ENCODE results near the gene CACNA2D2. TPM values are rescaled to one million over a fixed set of nuclear protein-coding genes. Genes with fewer than 3 reads are reported as not detected.

CACNA2D2 gene
- total RNA-seq, 2 experiments from 2014 or later = 0.56 to 1.1 TPM

GRCh38 chr3:50326182-50326541, 177.3 kb downstream of the CACNA2D2 start:
- Mint-ChIP-seq H3K27me3 (no peaks in the 10 kb centered on the region), H3K4me3 (no peak overlapping the region), H3K4me1 (peaks cover 29% of the 10 kb centered on the region), H3K36me3 (peaks cover 14% of the 10 kb centered on the region), H3K27ac (no peak overlapping the region), H3K9me3 (ENCODE audit: low read depth) (no peaks in the 10 kb centered on the region)
- CTCF ChIA-PET = interaction anchor here (7.8 to 18.0 kb wide), 2 partner anchors 9 to 27 kb away, joined by 91 to 266 read pairs; partner anchors contain the start of genes HYAL1, HYAL3, IFRD2 and NAA80
- ATAC-seq = no peak
- peak; percentile 39 for DNase-seq

GRCh38 chr3:50325497-50326181, 177.8 kb downstream of the CACNA2D2 start:
- H3K4me3 Mint-ChIP-seq = no peak overlapping the region
- CTCF ChIA-PET = interaction anchor here (1.6 to 18.0 kb wide), 5 partner anchors 10 to 131 kb away, joined by 5 to 266 read pairs (median 10); partner anchors contain the start of genes GNAI2, HYAL1, HYAL3 and IFRD2
- peak; percentile 39 for DNase-seq
- H3K27me3 Mint-ChIP-seq = no peaks in the 10 kb centered on the region
- H3K27ac Mint-ChIP-seq = no peak overlapping the region
- H3K4me1 Mint-ChIP-seq = peaks cover 26% of the 10 kb centered on the region
- no peak for ATAC-seq
- peaks cover 9% of the 10 kb centered on the region for H3K36me3 Mint-ChIP-seq
- no peaks in the 10 kb centered on the region for H3K9me3 Mint-ChIP-seq (ENCODE audit: low read depth)

GRCh38 chr3:50325113-50325480, 178.3 kb downstream of the CACNA2D2 start:
- ATAC-seq (no peak), DNase-seq (no peak)
- no peak overlapping the region for H3K4me3 Mint-ChIP-seq
- H3K36me3 Mint-ChIP-seq = peaks cover 5% of the 10 kb centered on the region
- no peak overlapping the region for H3K27ac Mint-ChIP-seq
- H3K9me3 Mint-ChIP-seq (ENCODE audit: low read depth) = no peaks in the 10 kb centered on the region
- peaks cover 30% of the 10 kb centered on the region for H3K4me1 Mint-ChIP-seq
- CTCF ChIA-PET = interaction anchor here (0.9 to 18.0 kb wide), 12 partner anchors 10 to 131 kb away, joined by 3 to 266 read pairs (median 7); partner anchors contain the start of genes GNAI2, HYAL1, HYAL3 and IFRD2
- H3K27me3 Mint-ChIP-seq = no peaks in the 10 kb centered on the region

GRCh38 chr3:50324351-50325112, 178.9 kb downstream of the CACNA2D2 start:
- ATAC-seq = peak; percentile 21
- CTCF ChIA-PET = interaction anchor here (0.7 to 18.0 kb wide), 24 partner anchors 10 to 132 kb away, joined by 3 to 266 read pairs (median 4); partner anchors contain the start of genes CYB561D2, GNAI2, HYAL1 and HYAL3
- DNase-seq = peak; percentile 78
- Mint-ChIP-seq H3K9me3 (ENCODE audit: low read depth) (no peaks in the 10 kb centered on the region), H3K36me3 (no peaks in the 10 kb centered on the region), H3K4me1 (peaks cover 34% of the 10 kb centered on the region), H3K27ac (no peak overlapping the region), H3K4me3 (no peak overlapping the region), H3K27me3 (no peaks in the 10 kb centered on the region)

- Mint-ChIP-seq H3K27ac (peak overlapping the region; percentile 35), H3K27me3 (no peaks in the 10 kb centered on the region), H3K4me1 (peaks cover 39% of the 10 kb centered on the region), H3K9me3 (ENCODE audit: low read depth) (no peaks in the 10 kb centered on the region), H3K36me3 (no peaks in the 10 kb centered on the region), H3K4me3 (no peak overlapping the region)
- ATAC-seq (no peak), DNase-seq (peak; percentile 39)
- CTCF ChIA-PET = interaction anchor here (0.6 to 18.0 kb wide), 23 partner anchors 9 to 218 kb away, joined by 3 to 266 read pairs (median 5); partner anchors contain the start of genes CYB561D2, GNAI2, HYAL1 and HYAL3
Observed at GRCh38 chr3:50323614-50324199, 179.7 kb downstream of the CACNA2D2 start.

- no peaks in the 10 kb centered on the region for H3K9me3 Mint-ChIP-seq (ENCODE audit: low read depth)
- DNase-seq (peak; percentile 42), ATAC-seq (no peak)
- CTCF ChIA-PET = interaction anchor here (0.9 to 18.0 kb wide), 7 partner anchors 12 to 131 kb away, joined by 3 to 266 read pairs (median 6); partner anchors contain the start of genes HYAL1, HYAL3, IFRD2 and NAA80
- peaks cover 36% of the 10 kb centered on the region for H3K4me1 Mint-ChIP-seq
- no peaks in the 10 kb centered on the region for H3K36me3 Mint-ChIP-seq
- H3K4me3 Mint-ChIP-seq = no peak overlapping the region
- H3K27me3 Mint-ChIP-seq = no peaks in the 10 kb centered on the region
- peak overlapping the region; percentile 47 for H3K27ac Mint-ChIP-seq
Observed at GRCh38 chr3:50323092-50323600, 180.3 kb downstream of the CACNA2D2 start.

GRCh38 chr3:50322386-50323091, 180.9 kb downstream of the CACNA2D2 start, which contains the start of gene HYAL2:
Gene HYAL2, minus strand, starts transcription at chr3:50322745. Its CDS starts 2,256 bp downstream, at chr3:50320489.
- Mint-ChIP-seq H3K36me3 (no peaks in the 10 kb centered on the region), H3K4me3 (peak within 1 kb of the TSS; percentile 89), H3K9me3 (ENCODE audit: low read depth) (no peaks in the 10 kb centered on the region), H3K27me3 (no peaks in the 10 kb centered on the region), H3K4me1 (peaks cover 35% of the 10 kb centered on the region), H3K27ac (peak within 1 kb of the TSS; percentile 93)
- CTCF ChIA-PET = interaction anchor here (1.3 to 18.0 kb wide), 6 partner anchors 13 to 48 kb away, joined by 3 to 266 read pairs (median 14); partner anchors contain the start of genes HYAL1, HYAL3, IFRD2 and NAA80
- DNase-seq = peak; percentile 40
- ATAC-seq = no peak

- no peaks in the 10 kb centered on the region for H3K27me3 Mint-ChIP-seq
- no peaks in the 10 kb centered on the region for H3K36me3 Mint-ChIP-seq
- no peaks in the 10 kb centered on the region for H3K9me3 Mint-ChIP-seq (ENCODE audit: low read depth)
- H3K4me3 Mint-ChIP-seq = no peak overlapping the region
- CTCF ChIA-PET = interaction anchor here (1.3 to 18.0 kb wide), 5 partner anchors 13 to 47 kb away, joined by 3 to 266 read pairs (median 21); partner anchors contain the start of genes HYAL1, HYAL3, IFRD2 and NAA80
- no peak overlapping the region for H3K27ac Mint-ChIP-seq
- DNase-seq (no peak), ATAC-seq (no peak)
- peaks cover 36% of the 10 kb centered on the region for H3K4me1 Mint-ChIP-seq
Observed at GRCh38 chr3:50322115-50322385, 181.4 kb downstream of the CACNA2D2 start.

GRCh38 chr3:50321336-50322114, 181.9 kb downstream of the CACNA2D2 start:
- CTCF ChIA-PET = interaction anchor here (1.3 to 18.0 kb wide), 4 partner anchors 14 to 75 kb away, joined by 3 to 266 read pairs (median 47); partner anchors contain the start of genes HYAL1, HYAL3, IFRD2 and NAA80
- Mint-ChIP-seq H3K4me3 (peak overlapping the region; percentile 89), H3K9me3 (ENCODE audit: low read depth) (no peaks in the 10 kb centered on the region), H3K36me3 (no peaks in the 10 kb centered on the region), H3K4me1 (peaks cover 37% of the 10 kb centered on the region), H3K27ac (peak overlapping the region; percentile 93), H3K27me3 (no peaks in the 10 kb centered on the region)
- peak; percentile 90 for DNase-seq
- peak; percentile 76 for ATAC-seq

GRCh38 chr3:50320853-50321335, 182.5 kb downstream of the CACNA2D2 start:
- peaks cover 3% of the 10 kb centered on the region for H3K36me3 Mint-ChIP-seq
- peak overlapping the region; percentile 80 for H3K27ac Mint-ChIP-seq
- no peaks in the 10 kb centered on the region for H3K9me3 Mint-ChIP-seq (ENCODE audit: low read depth)
- H3K4me1 Mint-ChIP-seq = peaks cover 39% of the 10 kb centered on the region
- H3K27me3 Mint-ChIP-seq = no peaks in the 10 kb centered on the region
- ATAC-seq (peak; percentile 50), DNase-seq (no peak)
- H3K4me3 Mint-ChIP-seq = peak overlapping the region; percentile 89
- CTCF ChIA-PET = interaction anchor here (0.8 to 18.0 kb wide), 5 partner anchors 15 to 74 kb away, joined by 3 to 266 read pairs (median 3); partner anchors contain the start of genes HYAL1, HYAL3, IFRD2 and NAA80

- Mint-ChIP-seq H3K27me3 (no peaks in the 10 kb centered on the region), H3K27ac (no peak overlapping the region), H3K4me3 (peak overlapping the region; percentile 89), H3K9me3 (ENCODE audit: low read depth) (no peaks in the 10 kb centered on the region), H3K36me3 (peaks cover 3% of the 10 kb centered on the region), H3K4me1 (peaks cover 45% of the 10 kb centered on the region)
- CTCF ChIA-PET = interaction anchor here (0.8 to 18.0 kb wide), 5 partner anchors 15 to 73 kb away, joined by 3 to 266 read pairs (median 4); partner anchors contain the start of genes HYAL1, HYAL3, IFRD2 and NAA80
- ATAC-seq = no peak
- DNase-seq = peak; percentile 41
Observed at GRCh38 chr3:50319894-50320625, 183.4 kb downstream of the CACNA2D2 start.

All from activated CD8-positive, alpha-beta memory T cell treated with anti-CD3 and anti-CD28 coated beads, Interleukin-2, amount 10 ng/mL, durations not matched to agents 7 days and 5 days (primary cell).